HG03097 (cell line): Measurements from ENCODE around the gene ZNF814.
A peak's percentile ranks its signal among the peaks of the same experiment; 100 is the strongest.
"Not testable (repeated sequence)": the region's sequence is repeated elsewhere in the genome, so short reads cannot be mapped to it uniquely, and the experiment has no call there.

Experiments
- ATAC-seq: cut with Tn5 transposase; IDR thresholded peaks from one replicate; pipeline ENCODE4 v1.9.1; 2021; ENCODE audit not compliant: unreplicated experiment, low FRiP score

The ZNF814 gene

DNA sequence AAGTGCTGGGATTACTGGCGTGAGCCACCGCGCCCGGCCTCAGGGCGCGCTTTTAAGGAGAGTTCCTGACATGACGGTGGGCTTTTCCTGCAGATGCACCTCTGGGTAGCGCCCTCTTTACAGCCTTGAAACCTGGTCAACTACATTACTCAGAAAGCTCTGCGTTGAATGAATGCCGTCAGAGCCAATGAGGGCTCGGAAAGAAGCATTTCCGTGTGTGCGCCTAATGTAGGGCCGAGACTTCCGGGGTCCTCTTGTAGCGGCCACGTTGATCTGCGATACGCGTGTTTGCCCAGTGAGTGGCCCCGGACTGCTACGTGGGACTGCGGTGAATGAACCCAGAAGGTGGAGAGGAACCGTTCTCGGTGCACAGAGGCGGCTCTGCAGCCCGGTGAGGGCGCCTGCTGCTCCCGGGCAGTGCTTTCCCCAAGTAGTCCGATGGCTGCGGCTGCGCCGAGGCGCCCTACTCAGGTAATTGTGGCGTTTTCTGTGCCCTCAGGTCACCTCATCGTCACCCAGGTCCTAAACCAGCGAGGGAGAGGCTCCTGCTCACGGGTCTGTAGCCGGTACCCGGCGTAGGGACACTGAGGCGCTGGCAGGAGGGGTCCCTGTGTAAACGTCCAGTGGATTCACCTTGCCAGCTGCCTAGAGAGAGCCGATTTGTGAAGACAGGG, 69.2 kb downstream of the ZNF814 start:
- peak; percentile 89 for ATAC-seq

DNA sequence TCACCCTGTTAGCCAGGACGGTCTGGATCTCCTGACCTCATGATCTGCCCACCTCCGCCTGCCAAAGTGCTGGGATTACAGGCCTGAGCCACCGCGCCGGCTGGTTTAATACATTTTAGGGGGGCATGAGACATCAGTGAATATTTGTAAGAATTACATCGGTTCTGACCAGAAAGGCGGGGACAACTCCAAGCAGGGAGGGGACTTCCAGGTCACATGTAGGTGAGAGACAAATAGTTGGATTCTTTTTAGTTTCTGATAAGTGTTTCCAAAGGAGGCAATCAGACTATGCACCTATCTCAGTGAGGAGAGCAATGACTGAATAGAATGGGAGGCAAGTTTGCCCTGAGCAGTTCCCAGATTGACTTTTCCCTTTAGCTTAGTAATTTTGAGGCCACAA, 70.5 kb downstream of the ZNF814 start:
- ATAC-seq = no peak

DNA sequence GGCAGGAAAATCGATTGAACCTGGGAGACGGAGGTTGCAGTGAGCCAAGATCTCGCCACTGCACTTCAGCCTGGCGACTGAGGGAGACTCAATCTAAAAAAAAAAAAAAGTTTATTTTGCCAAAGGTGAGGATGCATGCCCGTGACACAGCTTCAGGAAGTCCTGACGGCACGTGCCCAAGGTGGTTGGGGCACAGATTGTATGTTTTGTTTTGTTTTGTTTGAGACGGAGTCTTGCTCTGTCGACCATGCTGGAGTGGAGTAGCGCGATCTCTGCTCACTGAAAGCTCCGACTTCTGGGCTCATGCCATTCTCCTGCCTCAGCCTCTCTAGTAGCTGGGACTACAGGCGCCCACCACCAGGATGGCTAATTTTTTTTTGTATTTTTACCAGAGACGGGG, 70.9 kb downstream of the ZNF814 start:
- no peak for ATAC-seq

DNA sequence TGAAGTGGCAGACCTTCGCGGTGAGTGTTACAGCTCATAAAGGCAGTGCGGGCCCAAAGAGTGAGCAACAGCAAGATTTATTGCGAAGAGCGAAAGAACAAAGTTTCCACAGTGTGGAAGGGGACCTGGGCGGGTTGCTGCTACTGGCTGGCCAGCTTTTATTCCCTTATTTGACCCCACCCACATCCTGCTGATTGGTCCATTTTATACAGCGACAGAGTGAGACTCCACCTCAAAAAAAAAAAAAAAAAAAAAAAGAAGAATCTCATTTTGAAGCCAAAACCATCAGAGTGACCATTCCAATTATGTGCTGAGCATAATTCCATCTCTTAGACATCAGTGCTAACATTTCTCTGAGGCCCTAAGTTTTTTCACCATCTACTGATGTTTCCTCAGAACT, 72.2 kb downstream of the ZNF814 start:
- no peak for ATAC-seq

DNA sequence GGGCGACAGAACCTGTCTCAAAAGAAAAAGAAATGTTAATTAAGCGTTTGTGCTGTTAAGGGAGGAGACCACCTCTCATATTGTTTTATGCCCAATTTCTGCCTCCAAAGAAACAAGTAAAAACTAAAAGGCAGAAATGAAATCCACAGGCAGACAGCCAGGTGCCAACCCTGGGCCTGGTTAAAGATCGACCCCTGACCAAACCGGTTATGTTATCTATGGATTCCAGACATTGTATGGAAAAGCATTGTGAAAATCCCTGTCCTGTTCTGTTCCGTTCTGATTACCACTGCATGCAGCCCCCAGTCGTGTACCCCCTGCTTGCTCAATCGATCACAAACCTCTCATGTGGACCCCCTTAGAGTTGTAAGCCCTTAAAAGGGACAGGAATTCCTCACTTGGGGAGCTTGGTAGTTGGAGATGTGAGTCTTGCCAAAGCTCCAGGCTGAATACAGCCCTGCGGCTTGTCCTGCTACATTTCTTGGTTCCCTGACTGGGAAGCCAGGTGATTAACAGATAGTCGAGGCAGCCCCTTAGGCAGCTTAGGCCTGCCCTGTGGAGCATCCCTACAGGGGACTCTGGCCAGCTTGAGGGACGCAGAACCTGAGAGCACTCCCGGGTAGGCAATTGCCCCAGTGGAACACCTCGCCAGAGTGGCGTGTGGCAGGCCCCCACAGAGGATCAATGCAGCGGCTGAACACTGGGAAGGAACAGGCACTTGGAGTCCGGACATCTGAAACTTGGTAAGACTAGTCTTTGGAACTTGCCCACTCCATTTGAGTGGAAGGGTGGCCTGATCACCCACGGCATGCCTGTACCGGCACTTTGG, 73.4 kb downstream of the ZNF814 start:
- ATAC-seq = no peak

DNA sequence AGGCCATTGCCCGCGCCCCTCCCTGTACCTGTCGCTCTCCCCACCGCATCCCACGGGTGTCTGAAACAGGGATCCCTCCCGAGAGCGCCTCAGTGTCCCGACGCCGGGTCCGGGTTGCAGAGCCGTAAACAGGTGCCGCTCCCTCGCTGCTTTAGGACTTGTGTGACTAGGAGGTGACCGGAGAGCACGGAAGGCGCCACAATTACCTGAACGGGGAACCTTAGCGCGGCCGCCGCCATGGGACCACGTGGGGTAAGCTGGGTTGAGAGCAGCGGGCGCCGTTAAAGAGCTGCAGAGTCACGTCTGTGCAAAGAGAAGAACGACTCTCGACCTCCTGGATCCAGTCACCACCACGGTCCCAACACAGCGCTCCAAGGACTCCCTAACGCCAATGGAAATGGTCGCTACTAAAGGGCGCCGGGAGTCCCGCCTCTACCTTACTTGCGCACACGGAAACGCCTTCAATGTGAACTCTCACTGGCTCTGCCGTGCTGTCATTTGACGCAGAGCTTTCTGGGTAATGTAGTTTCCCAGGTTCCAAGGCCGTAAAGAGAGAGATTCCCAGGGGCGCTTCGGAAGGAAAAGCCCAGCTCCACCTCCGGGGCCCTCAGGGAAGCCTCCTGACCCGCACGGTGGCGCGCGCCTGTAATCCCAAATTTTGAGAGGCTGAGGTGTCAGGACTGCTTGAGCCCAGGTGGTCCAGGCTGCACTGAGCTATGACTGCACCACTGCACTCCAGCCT, 74.2 kb downstream of the ZNF814 start, which contains the start of gene ZNF552:
ZNF552 (minus strand) TSS at position 409 of the 742 bp plus-strand sequence; CDS start at position 239, 170 bp downstream.
- ATAC-seq = peak; percentile 66

DNA sequence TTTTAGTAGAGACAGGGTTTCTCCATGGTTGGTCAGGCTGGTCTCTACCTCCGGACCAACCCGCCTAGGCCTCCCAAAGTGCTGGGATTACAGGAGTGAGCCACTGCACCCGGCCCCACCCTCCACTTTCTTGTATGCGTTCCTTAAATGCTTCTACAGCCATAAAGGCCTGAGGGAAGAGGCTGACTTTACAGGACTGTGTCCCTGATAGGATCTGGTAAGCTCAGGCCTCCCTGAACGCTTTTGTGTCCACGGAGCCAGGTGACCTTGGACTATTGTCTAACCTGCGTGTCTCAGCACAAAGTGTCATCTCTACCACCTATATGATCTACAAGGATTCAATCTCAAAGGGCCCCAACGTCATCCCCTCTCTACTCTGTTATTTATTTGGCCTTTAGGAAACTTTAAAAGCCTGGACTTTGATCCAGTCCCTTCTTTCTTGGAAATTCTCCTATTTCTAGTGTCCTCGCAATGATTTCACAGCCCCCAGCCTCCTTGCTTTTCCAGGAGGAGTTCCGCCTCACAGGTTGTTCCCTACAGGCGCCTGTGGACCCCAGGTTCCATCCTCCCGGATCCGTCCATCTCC, 74.8 kb downstream of the ZNF814 start:
- no peak for ATAC-seq

DNA sequence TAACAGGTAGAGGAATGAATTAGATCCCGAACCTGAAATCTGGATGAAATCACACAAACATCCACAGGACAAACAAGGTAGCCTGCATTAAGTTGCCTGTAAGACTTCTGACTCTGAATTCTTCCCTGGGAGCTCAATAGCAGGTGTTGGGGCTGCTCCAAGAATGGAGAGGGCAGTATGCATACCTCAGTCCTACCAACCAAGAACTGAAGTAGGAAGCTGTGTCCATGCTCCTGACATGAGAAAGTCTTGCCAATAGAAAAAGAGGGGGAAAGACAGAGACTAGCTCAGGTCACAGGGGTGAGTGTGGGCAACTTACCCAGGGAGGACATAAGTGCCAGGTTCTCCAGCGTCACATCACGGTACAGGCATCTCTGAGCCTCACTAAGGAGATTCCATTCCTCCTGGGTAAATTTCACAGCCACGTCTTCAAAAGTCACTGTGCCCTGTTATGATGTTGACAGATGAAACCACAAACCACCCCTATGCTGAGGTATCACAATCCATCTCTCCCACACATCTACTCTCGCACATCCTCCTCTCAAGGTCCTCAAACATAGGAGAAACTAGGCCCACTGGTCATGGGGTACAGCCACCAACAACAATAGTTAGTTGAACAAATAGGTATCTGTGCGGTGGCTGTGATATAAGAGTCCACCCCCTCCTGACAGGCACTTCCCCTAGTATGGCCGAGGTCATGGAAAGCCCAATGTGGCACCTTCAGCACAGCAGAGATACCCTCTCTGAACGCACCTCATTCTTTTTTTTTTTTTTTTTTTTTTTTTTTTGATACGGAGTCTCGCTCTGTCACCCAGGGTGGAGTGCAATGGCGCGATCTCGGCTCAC, 75.6 kb downstream of the ZNF814 start:
- not testable (repeated sequence) for ATAC-seq

DNA sequence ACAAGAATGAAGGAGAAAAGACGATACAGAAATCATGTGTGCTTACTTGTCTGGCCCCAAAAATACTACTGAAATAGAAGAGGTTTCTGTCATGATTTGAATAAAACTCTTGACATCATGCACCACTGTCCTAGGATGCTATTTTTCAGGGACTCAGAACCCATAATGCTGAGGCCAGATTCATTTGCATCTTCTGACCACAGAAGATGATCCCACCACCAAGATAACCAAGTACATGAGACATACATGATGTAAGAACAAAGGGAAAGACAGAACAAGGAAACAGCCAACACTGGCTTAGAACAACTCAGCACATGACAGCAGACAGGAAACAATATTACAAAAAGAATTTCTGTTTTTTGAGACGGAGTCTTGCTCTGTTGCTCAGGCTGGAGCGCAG, 76.6 kb downstream of the ZNF814 start:
- ATAC-seq = no peak

DNA sequence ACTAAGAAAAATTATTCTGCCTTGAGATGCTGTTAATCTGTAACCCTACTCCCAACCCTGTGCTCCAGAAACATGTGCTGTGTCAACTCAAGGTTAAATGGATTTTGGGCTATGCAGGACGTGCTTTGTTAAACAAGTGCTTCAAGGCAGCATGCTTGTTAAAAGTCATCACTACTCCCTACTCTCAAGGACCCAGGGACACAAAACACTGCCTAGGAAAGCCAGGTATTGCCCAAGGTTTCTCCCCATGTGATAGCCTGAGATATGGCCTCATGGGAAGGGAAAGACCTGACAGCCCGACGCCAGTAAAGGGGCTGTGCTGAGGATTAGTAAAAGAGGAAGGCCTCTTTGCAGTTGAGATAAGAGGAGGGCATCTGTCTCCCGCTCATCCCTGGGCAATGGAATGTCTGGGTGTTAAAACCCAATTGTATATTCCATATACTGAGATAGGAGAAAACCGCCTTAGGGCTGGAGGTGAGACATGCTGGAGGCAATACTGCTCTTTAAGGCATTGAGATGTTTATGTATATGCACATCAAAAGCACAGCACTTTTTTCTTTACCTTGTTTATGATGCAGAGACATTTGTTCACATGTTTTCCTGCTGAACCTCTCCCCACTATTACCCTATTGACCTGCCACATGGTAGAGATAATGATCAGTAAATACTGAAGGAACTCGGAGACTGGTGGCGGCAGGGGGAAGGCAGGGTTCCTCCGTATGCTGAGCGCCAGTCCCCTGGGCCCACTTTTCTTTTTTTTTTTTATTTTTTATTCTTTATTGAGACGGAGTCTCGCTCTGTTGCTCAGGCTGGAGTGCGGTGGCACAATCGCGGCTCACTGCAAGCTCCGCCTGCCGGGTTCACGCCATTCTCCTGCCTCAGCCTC, 78.2 kb downstream of the ZNF814 start:
- ATAC-seq = not testable (repeated sequence)

DNA sequence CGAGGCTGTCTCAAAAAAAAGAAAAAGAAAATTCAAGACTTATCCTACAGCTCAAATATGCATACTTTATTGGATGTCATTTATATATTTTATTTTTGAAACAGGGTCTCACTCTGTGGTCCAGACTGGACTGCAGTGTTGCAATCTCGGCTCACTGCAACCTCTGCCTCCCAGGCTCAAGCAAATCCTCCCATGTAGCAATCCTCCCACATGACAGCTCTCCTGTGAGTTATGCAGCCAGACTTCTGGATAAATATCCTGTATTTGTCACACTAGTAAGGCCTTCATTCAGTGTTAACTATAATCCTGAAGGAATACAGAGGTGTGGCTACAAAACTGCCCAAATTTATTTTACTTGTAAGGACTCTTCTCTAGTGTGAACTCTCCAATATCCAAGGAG, 81.3 kb downstream of the ZNF814 start:
- no peak for ATAC-seq

DNA sequence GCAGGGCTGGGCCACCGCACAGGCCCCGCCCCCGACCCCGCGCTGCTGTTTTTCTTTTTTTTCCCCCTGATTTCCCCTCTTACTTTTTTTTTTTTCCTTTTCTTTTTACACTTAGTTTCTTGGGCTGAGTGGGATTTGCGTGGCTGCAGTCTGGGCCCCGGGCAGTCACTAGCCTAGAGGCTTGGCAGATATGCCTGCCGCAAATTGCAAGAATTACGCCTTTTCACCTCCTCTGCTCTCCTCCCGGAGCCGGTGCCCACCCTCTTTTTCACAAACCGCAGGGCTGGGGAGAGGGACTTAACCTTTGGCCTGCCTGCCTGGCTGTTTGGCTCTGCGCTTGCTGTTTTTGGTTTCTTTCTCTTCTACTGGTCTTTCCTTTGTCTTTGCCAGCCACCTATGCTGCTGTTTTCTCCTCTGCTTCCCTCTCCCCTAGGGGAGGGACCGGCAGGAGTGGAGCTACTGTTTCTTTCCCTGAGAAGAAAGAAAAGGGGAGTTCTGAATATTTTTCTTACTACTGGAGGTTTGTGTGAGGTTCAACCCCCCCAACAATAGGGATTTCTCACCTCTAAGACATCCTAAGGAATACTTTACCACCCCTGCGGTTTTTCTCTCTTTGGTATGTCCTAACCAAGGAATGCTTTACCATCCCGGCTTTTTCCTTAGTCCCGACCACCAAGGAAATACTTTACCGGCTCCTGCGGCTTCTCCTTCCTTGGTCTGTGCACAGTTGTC, 85.1 kb downstream of the ZNF814 start:
- no peak for ATAC-seq

DNA sequence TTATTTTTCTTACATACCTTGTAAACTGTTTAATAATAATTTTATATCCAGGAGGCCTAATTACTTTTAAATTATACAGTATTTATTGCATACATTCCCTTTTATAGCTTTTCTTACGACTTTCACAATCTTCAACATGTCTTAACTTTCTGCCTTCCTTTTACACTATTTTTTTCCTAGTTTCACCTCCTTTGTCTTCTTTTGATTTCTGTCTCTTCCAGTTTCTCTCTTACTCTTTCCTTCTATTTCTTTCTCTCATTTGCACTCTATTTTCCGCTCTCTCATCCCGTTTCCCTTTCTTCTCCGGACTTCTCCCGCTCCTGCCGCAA, 85.6 kb downstream of the ZNF814 start:
- ATAC-seq = no peak

DNA sequence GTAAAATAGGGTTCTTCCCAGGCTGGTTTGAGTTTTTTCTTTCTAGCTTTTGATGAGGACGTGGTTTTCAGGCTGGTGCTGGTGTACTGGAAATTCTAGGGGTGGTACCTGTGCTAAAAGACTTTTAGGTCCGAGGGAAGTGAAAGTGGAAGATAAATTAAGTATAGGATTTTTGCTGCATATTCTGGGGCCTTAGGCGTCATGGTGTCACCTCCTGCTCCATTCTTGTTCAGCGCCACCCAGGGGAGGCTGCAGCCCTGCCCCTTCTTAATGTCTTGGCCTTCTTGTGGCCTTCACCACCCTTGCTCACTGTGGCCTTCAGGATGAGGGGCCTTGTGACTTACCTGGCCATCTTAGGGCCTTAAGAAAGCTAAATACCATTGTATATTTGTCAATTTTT, 86.6 kb downstream of the ZNF814 start:
- no peak for ATAC-seq

DNA sequence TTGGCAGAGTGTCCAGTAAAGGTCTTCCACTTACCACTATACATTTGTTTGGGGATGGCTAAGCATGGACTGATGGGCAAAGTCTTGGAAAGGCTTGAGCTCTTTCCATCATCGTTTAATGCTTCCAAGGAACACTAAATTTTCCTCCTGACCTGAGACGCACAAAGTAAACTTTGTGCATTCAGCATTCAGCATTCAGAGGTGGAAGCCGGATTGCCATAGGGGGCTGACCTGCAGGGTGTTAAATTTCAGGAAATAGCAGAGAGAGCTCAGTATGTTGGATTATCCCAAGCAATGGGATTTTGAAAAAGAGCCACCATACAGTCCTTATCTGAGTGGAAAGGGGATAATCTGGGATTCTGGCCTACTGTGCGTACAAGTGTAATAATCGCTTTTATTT, 88.1 kb downstream of the ZNF814 start:
- no peak for ATAC-seq
